Trophoblast cell (in vitro differentiated cells and primary cell): ENCODE results near the gene AKAP13.

Experiments used
- DNase-seq, 2 donors: peaks; one replicate each; pipeline ENCODE4 v3.0.0-alpha.2; 2016
- H2AFZ ChIP-seq: 2 replicates; pipeline ENCODE4 v1.6.1; 2013; ENCODE audit warnings: low read length, moderate library complexity, mild to moderate bottlenecking; ENCODE audit not compliant: insufficient read depth, poor library complexity
- H2AK5ac ChIP-seq: 2 replicates; pipeline ENCODE4 v1.6.1; 2013; ENCODE audit warnings: mild to moderate bottlenecking, low read length
- H2BK120ac ChIP-seq: 2 replicates; pipeline ENCODE4 v1.6.1; 2013; ENCODE audit warnings: low read length, mild to moderate bottlenecking, moderate library complexity; ENCODE audit not compliant: insufficient read depth, poor library complexity
- H2BK12ac ChIP-seq: 2 replicates; pipeline ENCODE4 v1.6.1; 2013; ENCODE audit warnings: mild to moderate bottlenecking, low read length, moderate library complexity
- H2BK5ac ChIP-seq: 2 replicates; pipeline ENCODE4 v1.6.1; 2013; ENCODE audit warnings: low read length, low read depth, moderate library complexity, mild to moderate bottlenecking; ENCODE audit not compliant: poor library complexity
- H3K14ac ChIP-seq: 2 replicates; pipeline ENCODE4 v1.6.1; 2013; ENCODE audit warnings: mild to moderate bottlenecking, low read length
- H3K18ac ChIP-seq: 2 replicates; pipeline ENCODE4 v1.6.1; 2013; ENCODE audit warnings: mild to moderate bottlenecking, low read length
- H3K23ac ChIP-seq: 2 replicates; pipeline ENCODE4 v1.6.1; 2013; ENCODE audit warnings: low read length
- H3K27ac ChIP-seq: 2 replicates; pipeline ENCODE4 v1.5.1; 2013; ENCODE audit warnings: low read depth, mild to moderate bottlenecking, inconsistent platforms, low read length, moderate library complexity
- H3K27me3 ChIP-seq: 2 replicates; pipeline ENCODE4 v1.6.1; 2013; ENCODE audit warnings: inconsistent platforms, mild to moderate bottlenecking, low read length, moderate library complexity; ENCODE audit not compliant: insufficient read depth
- H3K36me3 ChIP-seq, 2 experiments: 1 replicate in 1 of 2; 2 replicates in 1 of 2; pipeline ENCODE4 v1.6.1; 2013; ENCODE audit warnings: low read length in 2 of 2, mild to moderate bottlenecking in 2 of 2, moderate library complexity in 1 of 2; ENCODE audit not compliant: insufficient read depth in 2 of 2, control insufficient read depth in 1 of 2
- H3K4ac ChIP-seq: 2 replicates; pipeline ENCODE4 v1.6.1; 2013; ENCODE audit warnings: low read depth, mild to moderate bottlenecking, low read length, moderate library complexity
- H3K4me1 ChIP-seq, 2 experiments: 1 replicate in 1 of 2; 2 replicates in 1 of 2; pipeline ENCODE4 v1.6.1; 2013; ENCODE audit warnings: low read length in 2 of 2, mild to moderate bottlenecking in 2 of 2, moderate library complexity in 1 of 2; ENCODE audit not compliant: insufficient read depth in 2 of 2, control insufficient read depth in 1 of 2
- H3K4me2 ChIP-seq: 2 replicates; pipeline ENCODE4 v1.6.1; 2013; ENCODE audit warnings: inconsistent platforms, mild to moderate bottlenecking, low read length, moderate library complexity
- H3K4me3 ChIP-seq: 2 replicates; pipeline ENCODE4 v1.5.1; 2013; ENCODE audit warnings: mild to moderate bottlenecking, low read depth, low read length, inconsistent platforms
- H3K79me1 ChIP-seq: one replicate; pipeline ENCODE4 v1.6.1; 2013; ENCODE audit warnings: low read length
- H3K79me2 ChIP-seq: 2 replicates; pipeline ENCODE4 v1.6.1; 2013; ENCODE audit warnings: low read length, mild to moderate bottlenecking; ENCODE audit not compliant: control insufficient read depth, insufficient read depth, poor library complexity
- H3K9ac ChIP-seq: 2 replicates; pipeline ENCODE4 v1.6.1; 2013; ENCODE audit warnings: mild to moderate bottlenecking, low read length
- H3K9me3 ChIP-seq: 2 replicates; pipeline ENCODE4 v1.6.1; 2013; ENCODE audit warnings: low read depth, mild to moderate bottlenecking, control low read depth, inconsistent platforms, low read length; ENCODE audit not compliant: insufficient read depth
- H4K12ac ChIP-seq: 2 replicates; pipeline ENCODE4 v1.6.1; 2013; ENCODE audit warnings: low read depth, mild to moderate bottlenecking, low read length, moderate library complexity
- H4K8ac ChIP-seq: 2 replicates; pipeline ENCODE4 v1.6.1; 2013; ENCODE audit warnings: low read depth, mild to moderate bottlenecking, low read length, moderate library complexity
- H4K91ac ChIP-seq: one replicate; pipeline ENCODE4 v1.6.1; 2013; ENCODE audit warnings: low read depth, mild to moderate bottlenecking, low read length, moderate library complexity
- WGBS: extraction: QIAGEN DNeasy Blood & Tissue Kit; methylation state at CpG from one replicate; pipeline ENCODE4 v1.1.7; 2013; ENCODE audit warnings: missing lambda C conversion rate; ENCODE audit not compliant: insufficient read length, insufficient coverage; ENCODE audit errors: extremely low coverage; 5-methylcytosine and 5-hydroxymethylcytosine counted together

The AKAP13 gene

GRCh38 chr15:85769182-85769900 lies 388.9 kb downstream of the AKAP13 start:
- H3K9me3 ChIP-seq, result peaks cover 2% of the 10 kb centered on the region
- no peak overlapping the region for H3K23ac ChIP-seq
- peaks cover 16 to 17% of the 10 kb centered on the region in 2 experiments for H3K36me3 ChIP-seq
- H2AK5ac ChIP-seq, result no peak overlapping the region
- no peak overlapping the region for H3K9ac ChIP-seq
- no peak overlapping the region for H3K4me3 ChIP-seq
- H3K27me3 ChIP-seq, result no peaks in the 10 kb centered on the region
- no CpG with 5 or more reads among the region's 42 CpGs for WGBS
- no peak for DNase-seq
- H3K14ac ChIP-seq, result no peak overlapping the region
- H3K79me1 ChIP-seq, result no peaks in the 10 kb centered on the region
- peaks cover 9 to 15% of the 10 kb centered on the region in 2 experiments for H3K4me1 ChIP-seq
- no peak overlapping the region for H3K4ac ChIP-seq
- H3K79me2 ChIP-seq, result peaks cover 7% of the 10 kb centered on the region
- no peak overlapping the region for H4K8ac ChIP-seq
- no peak overlapping the region for H2BK120ac ChIP-seq
- no peak overlapping the region for H4K91ac ChIP-seq
- no peak overlapping the region for H4K12ac ChIP-seq
- no peak overlapping the region for H3K27ac ChIP-seq
- H3K18ac ChIP-seq, result peak overlapping the region; percentile 46
- no peak overlapping the region for H2AFZ ChIP-seq
- no peak overlapping the region for H2BK12ac ChIP-seq
- no peak overlapping the region for H2BK5ac ChIP-seq
- no peak overlapping the region for H3K4me2 ChIP-seq

GRCh38 chr15:85770096-85771041 lies 390.0 kb downstream of the AKAP13 start:
- Histone ChIP-seq H3K27ac (no peak overlapping the region), H3K4me3 (no peak overlapping the region), H3K4ac (no peak overlapping the region), H2BK120ac (no peak overlapping the region), H3K9me3 (peaks cover 2% of the 10 kb centered on the region), H3K14ac (no peak overlapping the region), H3K4me1 (peaks cover 4 to 10% of the 10 kb centered on the region in 2 experiments), H2BK12ac (no peak overlapping the region), H2AFZ (no peak overlapping the region), H2AK5ac (no peak overlapping the region), H4K8ac (no peak overlapping the region), H3K27me3 (no peaks in the 10 kb centered on the region), H4K12ac (no peak overlapping the region), H2BK5ac (no peak overlapping the region), H3K36me3 (peaks cover 16 to 17% of the 10 kb centered on the region in 2 experiments), H4K91ac (no peak overlapping the region), H3K79me1 (no peaks in the 10 kb centered on the region), H3K18ac (peak overlapping the region; percentile 16), H3K4me2 (no peak overlapping the region), H3K23ac (no peak overlapping the region), H3K9ac (no peak overlapping the region), H3K79me2 (peaks cover 6% of the 10 kb centered on the region)
- peak; percentile 81 to 88 for DNase-seq
- no CpG with 5 or more reads among the region's 21 CpGs for WGBS

DNA sequence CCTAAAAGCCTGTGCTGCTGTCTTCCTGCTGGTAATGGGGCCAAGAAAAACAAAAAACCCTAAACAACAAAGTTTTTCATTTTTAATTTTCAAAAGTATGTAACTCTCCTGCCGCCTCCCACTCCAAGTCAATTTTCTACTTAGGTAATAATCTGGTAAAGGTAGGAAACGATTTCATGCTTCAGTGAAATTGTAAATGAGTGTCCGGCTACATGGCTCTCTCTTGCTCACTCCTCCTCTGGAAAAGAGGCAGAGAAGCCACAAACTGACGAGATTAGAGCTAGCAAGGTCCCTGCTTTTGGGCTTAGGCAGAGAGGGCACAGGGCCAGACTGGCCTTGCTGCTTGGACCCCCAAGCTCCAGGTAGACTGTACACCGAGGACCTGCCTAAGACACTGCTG lies 390.9 kb downstream of the AKAP13 start:
- no peak for DNase-seq
- H2AK5ac ChIP-seq, result no peak overlapping the region
- H2BK120ac ChIP-seq, result no peak overlapping the region
- H3K79me2 ChIP-seq, result peaks cover 6% of the 10 kb centered on the region
- H2BK5ac ChIP-seq, result no peak overlapping the region
- H3K27ac ChIP-seq, result no peak overlapping the region
- no CpG with 5 or more reads among the region's 5 CpGs for WGBS
- no peak overlapping the region for H3K4me2 ChIP-seq
- H2AFZ ChIP-seq, result no peak overlapping the region
- H2BK12ac ChIP-seq, result no peak overlapping the region
- H4K91ac ChIP-seq, result no peak overlapping the region
- H3K9me3 ChIP-seq, result peaks cover 2% of the 10 kb centered on the region
- H3K4me1 ChIP-seq, result peaks cover 4 to 10% of the 10 kb centered on the region in 2 experiments
- no peak overlapping the region for H4K12ac ChIP-seq
- no peaks in the 10 kb centered on the region for H3K79me1 ChIP-seq
- no peak overlapping the region for H3K23ac ChIP-seq
- no peak overlapping the region for H3K14ac ChIP-seq
- no peak overlapping the region for H3K4me3 ChIP-seq
- peaks cover 16 to 17% of the 10 kb centered on the region in 2 experiments for H3K36me3 ChIP-seq
- no peaks in the 10 kb centered on the region for H3K27me3 ChIP-seq
- no peak overlapping the region for H4K8ac ChIP-seq
- no peak overlapping the region for H3K9ac ChIP-seq
- H3K18ac ChIP-seq, result no peak overlapping the region
- H3K4ac ChIP-seq, result no peak overlapping the region

- Histone ChIP-seq H4K91ac (no peak overlapping the region), H3K4me3 (no peak overlapping the region), H2AK5ac (no peak overlapping the region), H3K79me2 (peaks cover 6% of the 10 kb centered on the region), H3K36me3 (peaks cover 16 to 17% of the 10 kb centered on the region in 2 experiments), H3K4ac (no peak overlapping the region), H3K4me2 (no peak overlapping the region), H3K27ac (no peak overlapping the region), H4K12ac (no peak overlapping the region), H4K8ac (no peak overlapping the region), H2BK12ac (no peak overlapping the region), H3K27me3 (no peaks in the 10 kb centered on the region), H2AFZ (peak overlapping the region; percentile 47), H2BK120ac (no peak overlapping the region), H3K79me1 (no peaks in the 10 kb centered on the region), H3K9ac (no peak overlapping the region), H3K18ac (no peak overlapping the region), H2BK5ac (no peak overlapping the region), H3K4me1 (peaks cover 4 to 10% of the 10 kb centered on the region in 2 experiments), H3K14ac (no peak overlapping the region), H3K9me3 (peaks cover 2% of the 10 kb centered on the region), H3K23ac (no peak overlapping the region)
- no peak for DNase-seq
- no CpG with 5 or more reads among the region's 13 CpGs for WGBS
Observed at GRCh38 chr15:85771781-85772445, 391.5 kb downstream of the AKAP13 start.
